HUES6 (cell line): ENCODE measurements around the gene C1orf105.
A peak's percentile ranks its signal among the peaks of the same experiment; 100 is the strongest.
"Not testable (repeated sequence)": the region's sequence is repeated elsewhere in the genome, so short reads cannot be mapped to it uniquely, and the experiment has no call there.

ENCODE experiments used
- H3K27ac ChIP-seq: 2 replicates; pipeline ENCODE4 v1.7.0; 2013; ENCODE audit warnings: low read depth, mild to moderate bottlenecking, low read length, inconsistent platforms
- H3K27me3 ChIP-seq: 2 replicates; pipeline ENCODE4 v1.6.1; 2013; ENCODE audit warnings: low read length; ENCODE audit not compliant: control insufficient read depth, insufficient read depth
- H3K36me3 ChIP-seq: 2 replicates; pipeline ENCODE4 v1.6.1; 2013; ENCODE audit warnings: low read length; ENCODE audit not compliant: control insufficient read depth, insufficient read depth
- H3K4me1 ChIP-seq: 2 replicates; pipeline ENCODE4 v1.6.1; 2013; ENCODE audit warnings: low read length; ENCODE audit not compliant: control insufficient read depth, insufficient read depth
- H3K4me3 ChIP-seq: 2 replicates; pipeline ENCODE4 v1.5.1; 2013; ENCODE audit warnings: low read depth, low read length
- H3K9ac ChIP-seq: one replicate; pipeline ENCODE4 v1.6.1; 2013; ENCODE audit warnings: mild to moderate bottlenecking, low read length
- H3K9me3 ChIP-seq: 2 replicates; pipeline ENCODE4 v1.6.1; 2013; ENCODE audit warnings: low read depth, low read length; ENCODE audit not compliant: control insufficient read depth, insufficient read depth

Gene C1orf105

DNA sequence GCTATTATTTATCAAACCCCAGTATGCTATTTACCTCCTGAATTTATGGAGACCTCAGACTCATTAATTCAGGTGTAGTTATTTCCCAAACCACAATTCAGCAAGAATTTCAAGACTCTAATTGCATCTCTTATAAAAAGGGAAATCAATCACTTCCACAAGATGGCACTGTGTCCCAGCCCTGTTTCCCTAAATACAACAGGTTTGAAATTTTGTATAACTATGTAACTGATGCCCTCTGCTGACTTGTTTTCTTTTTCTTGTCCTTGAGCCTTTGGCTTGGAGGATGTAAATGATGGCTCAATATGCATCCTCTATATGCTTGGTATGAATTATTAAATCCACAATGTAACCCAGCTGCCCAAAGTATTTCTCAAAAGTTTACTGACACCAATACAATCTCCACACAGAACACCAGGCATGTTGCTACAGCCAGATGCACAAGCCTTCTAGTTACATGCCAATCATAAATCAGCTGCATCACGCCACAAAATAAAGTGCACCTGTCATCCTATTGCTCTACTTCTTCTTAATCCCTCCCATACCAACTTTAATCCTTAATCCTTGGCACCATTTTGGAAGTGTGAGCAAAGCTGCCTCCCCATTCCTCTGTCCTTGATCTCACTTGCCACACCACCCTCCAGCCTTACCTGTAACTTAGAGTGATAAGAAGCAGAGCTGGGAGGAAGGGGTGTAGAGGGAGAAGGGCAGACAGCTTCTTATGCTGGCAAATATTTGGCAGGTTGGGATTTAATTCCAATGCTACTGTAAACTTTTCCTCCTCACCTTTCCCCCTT is 9.0 kb downstream of the C1orf105 start:
- H3K36me3 ChIP-seq = no peaks in the 10 kb centered on the region

DNA sequence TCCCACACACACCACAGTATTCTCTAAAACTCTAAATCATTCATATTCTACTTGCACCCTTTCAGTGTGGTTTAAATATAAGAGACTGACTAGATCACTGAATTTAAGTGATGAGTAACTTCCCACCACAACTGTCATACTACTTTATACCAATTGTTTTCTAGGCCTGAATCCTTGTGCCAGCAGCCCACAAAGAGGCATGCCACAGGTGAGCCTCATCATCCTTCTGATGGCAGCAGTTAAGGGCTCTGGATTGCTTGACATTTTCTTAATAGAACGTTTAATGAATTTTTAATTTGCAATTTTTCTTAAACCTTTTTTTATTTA is 9.6 kb downstream of the C1orf105 start:
- H3K9ac ChIP-seq = no peak overlapping the region
- peaks cover 27% of the 10 kb centered on the region for H3K4me1 ChIP-seq
- H3K27ac ChIP-seq = no peak overlapping the region
- no peaks in the 10 kb centered on the region for H3K36me3 ChIP-seq
- H3K27me3 ChIP-seq = no peaks in the 10 kb centered on the region
- H3K4me3 ChIP-seq = no peak overlapping the region
- H3K9me3 ChIP-seq = no peaks in the 10 kb centered on the region

More for the DNA sequence above, 9.0 kb downstream of the C1orf105 start:
- H3K4me1 ChIP-seq = peaks cover 27% of the 10 kb centered on the region
- H3K9ac ChIP-seq = no peak overlapping the region
- H3K27ac ChIP-seq = no peak overlapping the region
- H3K4me3 ChIP-seq = no peak overlapping the region
- no peaks in the 10 kb centered on the region for H3K9me3 ChIP-seq
- H3K27me3 ChIP-seq = no peaks in the 10 kb centered on the region

DNA sequence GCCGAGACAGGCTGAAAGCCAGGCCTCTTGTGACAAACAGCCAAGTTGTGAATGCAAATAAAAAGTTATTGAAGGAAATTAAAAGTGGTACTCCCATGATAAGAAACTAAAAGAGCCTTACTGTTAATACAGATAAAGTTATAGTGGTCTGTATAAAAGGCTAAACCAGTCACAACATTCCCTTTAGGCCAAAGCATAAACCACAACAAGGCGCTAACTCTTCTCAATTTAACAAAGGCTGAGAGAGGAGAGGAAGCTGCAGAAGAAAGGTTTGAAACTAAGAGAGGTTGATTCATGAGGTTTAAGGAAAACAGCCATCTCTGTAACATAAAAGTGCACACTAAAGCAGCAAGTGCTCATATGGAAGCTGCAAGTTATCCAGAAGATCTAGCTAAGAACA is 10.7 kb downstream of the C1orf105 start:
- H3K4me3 ChIP-seq = no peak overlapping the region
- no peaks in the 10 kb centered on the region for H3K36me3 ChIP-seq
- H3K27me3 ChIP-seq = no peaks in the 10 kb centered on the region
- H3K9ac ChIP-seq = no peak overlapping the region
- H3K27ac ChIP-seq = no peak overlapping the region
- H3K9me3 ChIP-seq = no peaks in the 10 kb centered on the region
- H3K4me1 ChIP-seq = peaks cover 23% of the 10 kb centered on the region

DNA sequence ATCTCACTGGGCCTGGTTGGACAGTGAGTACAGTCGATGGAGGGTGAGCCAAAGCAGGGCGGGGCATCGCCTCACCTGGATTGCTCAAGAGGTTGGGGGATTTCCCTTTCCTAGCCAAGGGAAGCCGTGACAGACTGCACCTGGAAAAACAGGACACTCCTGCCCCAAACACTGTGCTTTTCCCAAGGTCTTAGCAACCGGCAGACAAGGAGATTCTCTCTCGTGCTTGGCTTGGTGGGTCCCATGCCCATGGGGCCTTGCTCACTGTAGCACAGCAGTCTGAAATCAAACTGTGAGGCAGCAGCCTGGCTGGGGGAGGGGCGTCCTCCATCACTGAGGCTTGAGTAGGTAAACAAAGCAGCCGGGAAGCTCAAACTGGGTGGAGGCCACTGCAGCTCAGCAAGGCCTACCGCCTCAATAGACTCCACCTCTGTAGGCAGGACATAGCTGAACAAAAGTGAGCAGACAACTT is 11.3 kb downstream of the C1orf105 start:
- peaks cover 21% of the 10 kb centered on the region for H3K4me1 ChIP-seq
- H3K9ac ChIP-seq = peak overlapping the region; percentile 14
- no peaks in the 10 kb centered on the region for H3K27me3 ChIP-seq
- no peaks in the 10 kb centered on the region for H3K9me3 ChIP-seq
- H3K27ac ChIP-seq = no peak overlapping the region
- H3K4me3 ChIP-seq = no peak overlapping the region; the same call in 1 of the 2 replicates
- H3K36me3 ChIP-seq = no peaks in the 10 kb centered on the region

DNA sequence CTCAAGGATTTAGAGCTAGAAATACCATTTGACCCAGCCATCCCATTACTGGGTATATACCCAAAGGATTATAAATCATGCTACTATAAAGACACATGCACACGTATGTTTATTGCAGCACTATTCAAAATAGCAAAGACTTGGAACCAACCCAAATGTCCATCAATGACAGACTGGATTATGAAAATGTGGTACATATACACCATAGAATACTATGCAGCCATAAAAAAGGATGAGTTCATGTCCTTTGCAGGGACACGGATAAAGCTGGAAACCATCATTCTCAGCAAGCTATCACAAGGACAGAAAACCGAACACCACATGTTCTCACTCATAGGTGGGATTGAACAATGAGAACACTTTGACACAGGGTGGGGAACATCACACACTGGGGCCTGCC is 16.7 kb downstream of the C1orf105 start:
- H3K27ac ChIP-seq, H3K9ac ChIP-seq, H3K4me3 ChIP-seq, H3K27me3 ChIP-seq, H3K36me3 ChIP-seq, H3K9me3 ChIP-seq, H3K4me1 ChIP-seq: not testable (repeated sequence)

DNA sequence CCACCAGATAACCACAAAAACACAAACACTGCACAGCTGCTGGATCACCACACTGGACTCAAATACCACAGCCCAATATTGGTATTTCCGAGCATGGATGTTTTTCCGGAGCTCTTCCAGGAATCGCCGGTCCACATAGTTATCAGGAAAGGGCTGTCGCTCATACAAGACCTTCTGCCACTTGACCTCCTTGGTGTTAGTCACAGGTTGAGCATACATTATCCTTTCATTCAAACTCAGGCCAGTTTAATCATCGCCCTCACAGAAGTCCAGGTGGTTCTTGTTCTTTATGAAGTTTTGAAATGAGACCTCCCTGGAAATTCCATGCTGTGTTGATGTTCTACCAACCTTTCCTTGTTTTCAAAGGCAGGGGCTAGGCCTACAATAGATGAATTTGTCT is 21.9 kb downstream of the C1orf105 start:
- Histone ChIP-seq H3K9ac (no peak overlapping the region), H3K27ac (no peak overlapping the region), H3K9me3 (peaks cover 3% of the 10 kb centered on the region; the same call in 1 of the 2 replicates), H3K4me3 (no peak overlapping the region), H3K27me3 (no peaks in the 10 kb centered on the region), H3K36me3 (peaks cover 11% of the 10 kb centered on the region), H3K4me1 (0 out of 2 replicates have a peak, but pooled peaks cover 4% of the 10 kb centered on the region)

DNA sequence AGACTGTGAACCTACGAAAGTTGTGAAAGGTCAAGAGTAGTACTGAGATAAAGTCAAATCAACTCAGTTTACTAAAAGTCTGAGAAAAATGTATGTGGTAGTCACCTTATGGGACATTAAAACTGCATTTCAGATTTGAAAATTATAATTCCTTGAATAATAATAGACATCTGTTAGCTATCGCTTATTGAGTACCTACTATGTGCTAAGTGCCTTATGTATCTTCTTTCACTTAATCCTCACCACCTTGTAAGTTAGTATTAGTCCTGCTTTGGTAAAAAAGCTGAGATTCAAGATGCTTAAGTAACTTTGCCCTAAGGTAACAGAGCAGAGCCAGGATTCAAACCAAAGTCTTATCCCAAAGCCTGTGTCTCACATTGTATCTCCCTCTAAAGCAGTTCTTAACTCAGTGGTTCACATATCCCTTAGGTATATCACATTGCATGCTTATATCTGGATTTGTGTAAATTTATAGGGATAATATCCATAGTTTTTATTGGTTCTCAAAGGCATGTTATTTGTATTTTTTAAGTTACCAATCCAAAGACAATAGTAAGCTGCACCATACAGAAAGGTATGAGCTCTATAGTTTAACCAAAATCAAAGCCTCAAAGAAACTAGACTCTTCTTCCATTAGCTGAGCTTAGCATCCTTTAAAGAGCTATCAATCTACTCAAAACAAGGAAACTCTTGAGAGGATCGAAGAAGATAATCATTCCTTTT is 22.5 kb downstream of the C1orf105 start:
- Histone ChIP-seq H3K27me3 (no peaks in the 10 kb centered on the region), H3K9ac (peak overlapping the region; percentile 88), H3K36me3 (peaks cover 11% of the 10 kb centered on the region), H3K4me1 (0 out of 2 replicates have a peak, but pooled peaks cover 4% of the 10 kb centered on the region), H3K9me3 (no peaks in the 10 kb centered on the region; the same call in 1 of the 2 replicates), H3K4me3 (peak overlapping the region; percentile 76), H3K27ac (no peak overlapping the region; the same call in 1 of the 2 replicates)

DNA sequence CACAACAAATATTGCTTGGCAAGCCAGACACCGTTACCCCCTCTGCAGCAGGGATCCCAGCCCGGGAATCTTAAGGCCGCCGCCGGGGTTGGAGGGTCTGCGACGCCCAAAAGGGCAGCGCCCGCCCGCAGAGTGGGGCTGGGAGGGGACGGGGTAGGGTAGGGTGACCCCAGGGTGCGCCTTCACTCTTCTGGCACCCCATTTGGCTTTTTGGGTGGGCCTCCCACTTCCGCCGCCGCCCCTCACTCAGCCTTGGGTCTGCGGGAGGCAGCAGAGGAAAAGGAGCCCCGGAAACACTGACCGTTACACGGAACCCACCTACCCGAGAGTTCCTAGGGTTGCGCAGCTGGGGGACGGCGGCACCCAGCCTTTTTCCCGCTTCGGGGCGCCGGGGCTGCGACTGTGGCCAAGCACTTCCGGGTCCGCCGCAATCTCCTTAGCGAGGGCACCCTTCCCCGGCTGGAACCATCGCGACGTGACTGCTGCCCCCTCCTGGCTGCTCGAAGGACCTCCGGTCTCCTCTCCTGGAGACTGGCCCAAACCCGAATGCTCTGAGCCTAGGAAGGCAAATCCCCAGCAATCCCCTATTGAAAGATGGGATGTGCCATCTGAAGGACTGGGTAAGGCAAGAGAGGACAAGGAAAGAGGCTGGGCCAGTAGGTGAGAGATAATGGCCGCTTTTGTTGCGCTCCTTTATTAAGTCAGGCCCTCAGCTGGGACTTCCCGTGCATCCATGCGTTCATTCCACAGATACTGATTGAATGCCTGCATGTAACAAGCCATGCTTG is 23.4 kb downstream of the C1orf105 start, which contains the start of gene PIGC:
Gene PIGC (minus strand): TSS at position 404 of the 788 bp plus-strand sequence. CDS start 1,447 bp downstream, outside the sequence.
- H3K36me3 ChIP-seq = peaks cover 11% of the 10 kb centered on the region
- no peaks in the 10 kb centered on the region for H3K27me3 ChIP-seq
- 0 out of 2 replicates have a peak, but pooled peaks cover 4% of the 10 kb centered on the region for H3K4me1 ChIP-seq
- H3K4me3 ChIP-seq = peak within 1 kb of the TSS; percentile 76
- no peaks in the 10 kb centered on the region for H3K9me3 ChIP-seq
- peak within 1 kb of the TSS; percentile 80 for H3K27ac ChIP-seq
- peak within 1 kb of the TSS; percentile 88 for H3K9ac ChIP-seq

DNA sequence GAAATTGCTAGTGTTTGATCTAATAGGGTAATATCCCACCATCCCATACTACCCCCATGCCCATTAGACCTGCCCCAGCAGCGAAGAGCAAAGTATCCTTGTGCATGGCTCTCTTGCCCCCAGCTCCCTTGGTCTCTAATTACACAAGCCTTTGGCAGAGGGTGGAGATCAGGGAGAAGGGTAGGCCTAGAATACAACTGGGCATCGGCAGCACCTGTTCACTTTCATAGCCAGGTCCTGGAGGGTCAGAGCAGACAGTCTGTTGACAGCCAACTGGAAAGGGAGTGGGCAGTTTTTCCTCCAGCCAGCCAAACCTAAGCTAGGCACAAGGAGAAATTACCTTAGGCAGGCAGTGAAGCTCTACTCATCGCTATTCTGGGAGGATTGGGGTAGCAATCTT is 26.1 kb downstream of the C1orf105 start:
- no peaks in the 10 kb centered on the region for H3K27me3 ChIP-seq
- no peak overlapping the region for H3K9ac ChIP-seq
- no peak overlapping the region for H3K4me3 ChIP-seq
- H3K27ac ChIP-seq = no peak overlapping the region
- peaks cover 11% of the 10 kb centered on the region for H3K36me3 ChIP-seq
- no peaks in the 10 kb centered on the region for H3K9me3 ChIP-seq
- H3K4me1 ChIP-seq = 0 out of 2 replicates have a peak, but pooled peaks cover 4% of the 10 kb centered on the region

DNA sequence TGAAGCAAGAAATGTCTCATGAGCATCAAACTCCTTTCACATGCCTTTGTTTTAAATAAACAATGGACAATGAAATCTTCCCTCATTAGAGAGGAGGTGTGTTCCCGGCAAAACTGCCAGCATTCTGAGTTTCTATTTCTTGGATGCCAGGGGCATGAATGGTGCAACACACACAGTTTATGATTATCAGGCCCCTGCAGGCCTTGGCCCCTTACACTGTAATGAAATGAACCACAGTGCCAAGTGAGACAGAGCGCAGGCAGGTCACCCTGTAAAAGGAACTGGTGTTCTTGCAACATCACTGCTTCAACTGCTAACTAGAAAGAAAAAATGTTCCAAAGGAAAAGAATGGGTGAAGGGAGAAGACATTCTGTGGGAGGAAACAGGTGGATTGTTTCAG is 27.2 kb downstream of the C1orf105 start:
- H3K4me1 ChIP-seq = 0 out of 2 replicates have a peak, but pooled peaks cover 4% of the 10 kb centered on the region
- H3K9me3 ChIP-seq = no peaks in the 10 kb centered on the region
- no peak overlapping the region for H3K9ac ChIP-seq
- no peak overlapping the region for H3K27ac ChIP-seq
- 0 out of 2 replicates have a peak, but pooled peaks cover under 1% of the 10 kb centered on the region for H3K36me3 ChIP-seq
- no peak overlapping the region for H3K4me3 ChIP-seq
- H3K27me3 ChIP-seq = no peaks in the 10 kb centered on the region
